Fibroblast of lung (primary cell): ENCODE data around the gene ZNF593OS. TPM values are rescaled to one million over a fixed set of nuclear protein-coding genes. Genes with fewer than 3 reads are reported as not detected.

Experiments
- DNase-seq, 2 donors: peaks; one replicate each; pipeline versions ENCODE4 v3.0.0 to v3.0.0-alpha.2; 2010; ENCODE audit warnings: low read depth in 2 of 2
- H2AFZ ChIP-seq: 2 replicates; pipeline ENCODE4 v1.5.1; 2012; ENCODE audit warnings: low read length, control low read depth, inconsistent platforms
- H3K27ac ChIP-seq: 2 replicates; pipeline ENCODE4 v1.5.1; 2011; ENCODE audit warnings: low read length, control low read depth; ENCODE audit not compliant: insufficient read depth
- H3K27me3 ChIP-seq: 2 replicates; pipeline ENCODE4 v1.5.1; 2011; ENCODE audit warnings: mild to moderate bottlenecking, low read length; ENCODE audit not compliant: control insufficient read depth, insufficient read depth
- H3K36me3 ChIP-seq: 2 replicates; pipeline ENCODE4 v1.5.1; 2011; ENCODE audit warnings: low read length; ENCODE audit not compliant: control insufficient read depth, insufficient read depth
- H3K4me1 ChIP-seq: 2 replicates; pipeline ENCODE4 v1.5.1; 2011; ENCODE audit warnings: low read length; ENCODE audit not compliant: control insufficient read depth, insufficient read depth; ENCODE audit errors: extremely low read depth
- H3K4me2 ChIP-seq: 2 replicates; pipeline ENCODE4 v1.5.1; 2011; ENCODE audit warnings: low read length, control low read depth; ENCODE audit not compliant: insufficient read depth; ENCODE audit errors: extremely low read depth
- H3K4me3 ChIP-seq, 4 experiments: fragments of 200-600 bp in 1 of 4; sonication (generic) in 1 of 4; replicated peaks in 1 of 4; 2 replicates each; pipeline ENCODE4 v1.5.1; 2011 to 2016; ENCODE audit warnings: low read length in 4 of 4, low read depth in 3 of 4, mild to moderate bottlenecking in 3 of 4, control low read depth in 2 of 4, inconsistent platforms in 1 of 4, mixed read lengths in 1 of 4; ENCODE audit not compliant: insufficient read depth in 1 of 4; ENCODE audit errors: control extremely low read depth in 1 of 4
- H3K79me2 ChIP-seq: 2 replicates; pipeline ENCODE4 v1.5.1; 2012; ENCODE audit warnings: mild to moderate bottlenecking, low read length, inconsistent platforms; ENCODE audit not compliant: control insufficient read depth, insufficient read depth
- H3K9ac ChIP-seq: 2 replicates; pipeline ENCODE4 v1.5.1; 2011; ENCODE audit warnings: mild to moderate bottlenecking, low read length, control low read depth; ENCODE audit not compliant: insufficient read depth
- H3K9me3 ChIP-seq: 2 replicates; pipeline ENCODE4 v1.5.1; 2012; ENCODE audit warnings: low read depth, low read length; ENCODE audit not compliant: control insufficient read depth, insufficient read depth
- H4K20me1 ChIP-seq: 2 replicates; pipeline ENCODE4 v1.5.1; 2011; ENCODE audit warnings: low read length; ENCODE audit not compliant: control insufficient read depth, insufficient read depth; ENCODE audit errors: extremely low read depth
- CTCF ChIP-seq, 2 donors: IDR thresholded peaks in 1 of 2; conservative IDR thresholded peaks in 1 of 2; 1 replicate in 1 of 2; 2 replicates in 1 of 2; pipeline ENCODE4 v1.5.1; 2011 to 2012; ENCODE audit warnings: low read length in 2 of 2, control low read depth in 1 of 2, inconsistent platforms in 1 of 2, low read depth in 1 of 2, mild to moderate bottlenecking in 1 of 2
- EZH2 ChIP-seq: IDR thresholded peaks from 2 replicates; pipeline ENCODE4 v1.5.1; 2012; ENCODE audit warnings: low read length, control low read depth, mild to moderate bottlenecking; ENCODE audit errors: missing control alignments
- polyA plus RNA-seq, 2 donors: library from polyadenylated mRNA; depleted of rRNA in 1 of 2; stranded (reverse) in 1 of 2; unstranded in 1 of 2; fragments of >200 nt; gene quantifications; 2 replicates each; pipeline ENCODE4 v1.2.1, GENCODE V29; 2011 to 2012; ENCODE audit warnings: missing spikeins in 1 of 2
- total RNA-seq: library from RNA; depleted of rRNA; stranded (reverse); fragments of >200 nt; gene quantifications from 2 replicates; pipeline ENCODE4 v1.2.1, GENCODE V29; 2014

The ZNF593OS gene
- total and polyA plus RNA-seq, 2 donors (not counting 1 experiment from before 2014, with no cell fraction given) = not detected

- H4K20me1 ChIP-seq = no peaks in the 10 kb centered on the region
- H3K4me2 ChIP-seq = no peak overlapping the region
- H3K4me1 ChIP-seq = peaks cover 2% of the 10 kb centered on the region
- H3K27ac ChIP-seq = no peak overlapping the region
- no peak overlapping the region for H3K9ac ChIP-seq
- TF ChIP-seq EZH2 = no peak
- no peak for TF ChIP-seq CTCF (conservative IDR thresholded peaks at IDR 0.05 in 1 of 2, IDR thresholded peaks at IDR 0.05 in 1 of 2; ENCODE audit: low read depth in 1 of 2, low read length in 2 of 2)
- H3K4me3 ChIP-seq = no peak overlapping the region
- no peaks in the 10 kb centered on the region for H3K79me2 ChIP-seq
- no peaks in the 10 kb centered on the region for H3K9me3 ChIP-seq
- DNase-seq = no peak
- H3K27me3 ChIP-seq = peaks cover 10% of the 10 kb centered on the region
- H3K36me3 ChIP-seq = no peaks in the 10 kb centered on the region
- H2AFZ ChIP-seq = no peak overlapping the region
Measured at GRCh38 chr1:26159743-26160039, 11.9 kb downstream of the ZNF593OS start.

- no peak within 1 kb of the TSS for H3K4me3 ChIP-seq
- H3K4me2 ChIP-seq = no peak within 1 kb of the TSS
- H3K4me1 ChIP-seq = peaks cover 2% of the 10 kb centered on the region
- no peak for DNase-seq
- no peak within 1 kb of the TSS for H3K9ac ChIP-seq
- H3K27me3 ChIP-seq = peaks cover 10% of the 10 kb centered on the region
- H3K36me3 ChIP-seq = no peaks in the 10 kb centered on the region
- H3K9me3 ChIP-seq = no peaks in the 10 kb centered on the region
- no peak within 1 kb of the TSS for H2AFZ ChIP-seq
- no peak within 1 kb of the TSS for H3K27ac ChIP-seq
- no peaks in the 10 kb centered on the region for H4K20me1 ChIP-seq
- no peaks in the 10 kb centered on the region for H3K79me2 ChIP-seq
- TF ChIP-seq CTCF (conservative IDR thresholded peaks at IDR 0.05 in 1 of 2, IDR thresholded peaks at IDR 0.05 in 1 of 2; ENCODE audit: low read depth in 1 of 2, low read length in 2 of 2) = no peak
- TF ChIP-seq EZH2 = no peak
Measured at GRCh38 chr1:26158908-26159742, 12.5 kb downstream of the ZNF593OS start, which contains the start of gene FAM110D. Gene FAM110D, plus strand, starts transcription at chr1:26159079. Its CDS starts 2,213 bp downstream, at chr1:26161292.

- H3K79me2 ChIP-seq = no peaks in the 10 kb centered on the region
- H3K4me1 ChIP-seq = peaks cover 2% of the 10 kb centered on the region
- H2AFZ ChIP-seq = no peak overlapping the region
- H3K4me2 ChIP-seq = no peak overlapping the region
- DNase-seq = no peak
- H4K20me1 ChIP-seq = no peaks in the 10 kb centered on the region
- H3K27me3 ChIP-seq = peaks cover 10% of the 10 kb centered on the region
- H3K4me3 ChIP-seq = no peak overlapping the region
- no peak overlapping the region for H3K27ac ChIP-seq
- H3K9ac ChIP-seq = no peak overlapping the region
- H3K36me3 ChIP-seq = no peaks in the 10 kb centered on the region
- TF ChIP-seq EZH2 (no peak), CTCF (conservative IDR thresholded peaks at IDR 0.05 in 1 of 2, IDR thresholded peaks at IDR 0.05 in 1 of 2; ENCODE audit: low read depth in 1 of 2, low read length in 2 of 2) (no peak)
- H3K9me3 ChIP-seq = no peaks in the 10 kb centered on the region
Measured at GRCh38 chr1:26158271-26158907, 13.2 kb downstream of the ZNF593OS start.
